SHP77 treated with DMSO at 0.1 percent for 48 hours (cell line): ENCODE results near the gene FSD1.
"Not testable (repeated sequence)": the region's sequence is repeated elsewhere in the genome, so short reads cannot be mapped to it uniquely, and the experiment has no call there.

Experiments
- DNase-seq: peaks from one replicate; lab custom pipeline; 2025; lab: John Stamatoyannopoulos, UW

Gene FSD1

DNA sequence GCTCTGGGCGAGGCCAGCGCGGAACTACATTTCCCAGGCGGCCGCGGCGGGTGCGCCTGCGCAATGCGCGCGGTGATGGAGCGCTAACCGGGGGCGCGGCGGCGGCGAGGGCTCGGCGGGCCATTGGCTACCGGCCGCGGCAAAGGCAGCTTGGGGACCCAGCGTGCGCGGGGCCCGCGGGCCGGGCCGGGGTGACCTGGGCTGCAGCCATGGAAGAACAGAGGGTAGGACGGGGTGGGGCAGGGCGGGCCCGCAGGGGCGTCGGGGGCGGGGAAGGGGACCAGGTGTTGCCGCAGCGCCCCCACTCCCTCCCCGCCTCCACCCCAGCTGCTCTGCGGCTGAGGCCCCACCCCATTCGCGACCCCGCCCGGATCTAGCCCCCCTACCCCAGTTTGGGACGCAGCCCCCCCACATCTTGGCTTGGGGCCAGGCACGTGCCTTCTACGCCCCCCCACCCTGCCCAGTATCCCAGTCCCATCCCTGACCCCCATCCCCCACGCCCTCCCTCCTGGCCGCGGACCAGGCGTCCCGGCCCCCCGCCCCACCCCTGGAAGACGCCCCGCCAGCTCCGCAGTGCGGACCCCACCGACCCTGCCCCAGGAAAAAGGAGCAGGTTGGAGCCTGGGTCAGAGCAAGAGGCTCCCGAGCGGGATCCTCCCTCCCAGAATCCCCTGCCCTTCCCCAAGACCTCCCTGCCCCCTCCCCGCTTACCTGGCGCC is at the start of gene FSD1:
TSS of gene FSD1 (plus strand) at position 61 of the 719 bp plus-strand sequence. CDS start at position 210, 149 bp downstream.
- DNase-seq = peak; percentile 56

GRCh38 chr19:4256563-4256962 is 47.8 kb upstream of the FSD1 start:
- no peak for DNase-seq

DNA sequence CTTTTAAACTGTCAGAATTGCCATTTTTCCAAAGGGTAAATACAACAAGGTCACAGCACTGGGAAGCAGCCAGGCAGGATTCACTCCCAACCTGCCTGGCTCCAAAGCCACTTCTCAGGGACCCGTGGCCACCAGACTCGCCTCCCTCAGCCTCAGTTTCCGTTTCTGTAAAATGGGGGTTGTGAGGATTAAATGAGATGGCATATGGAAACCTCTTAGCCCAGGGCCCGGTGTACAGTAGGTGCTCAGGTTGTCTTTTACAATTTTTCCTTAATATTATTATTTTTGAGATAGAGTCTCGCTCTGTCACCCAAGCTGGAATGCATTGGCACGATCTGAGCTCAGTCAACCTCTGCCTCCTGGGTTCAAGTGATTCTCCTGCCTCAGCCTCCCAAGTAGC is 47.4 kb upstream of the FSD1 start:
- no peak for DNase-seq

DNA sequence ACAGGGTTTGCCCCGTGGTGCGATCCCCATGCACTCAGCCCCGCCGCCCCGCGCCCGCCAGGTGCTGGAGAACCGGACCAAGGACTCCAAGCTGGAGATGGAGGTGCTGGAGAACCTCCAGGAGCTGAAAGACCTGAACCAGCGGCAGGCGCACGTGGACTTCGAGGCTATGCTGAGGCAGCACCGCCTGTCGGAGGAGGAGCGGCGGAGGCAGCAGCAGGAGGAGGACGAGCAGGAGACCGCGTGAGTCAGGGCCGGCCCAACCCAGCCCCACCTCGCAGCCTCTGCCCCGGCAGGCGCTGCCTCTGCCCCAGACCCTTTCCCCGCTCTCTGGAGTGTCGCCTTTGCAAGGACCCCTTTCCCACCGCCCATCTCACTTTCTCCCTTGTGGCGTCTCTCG is 46.2 kb upstream of the FSD1 start:
- DNase-seq = no peak

GRCh38 chr19:4260613-4261191 is 43.7 kb upstream of the FSD1 start:
- no peak for DNase-seq

GRCh38 chr19:4264812-4265211 is 39.6 kb upstream of the FSD1 start:
- no peak for DNase-seq

GRCh38 chr19:4266253-4267000 is 38.0 kb upstream of the FSD1 start:
- DNase-seq = no peak

GRCh38 chr19:4267101-4267900 is 37.1 kb upstream of the FSD1 start:
- peak; percentile 11 for DNase-seq

- DNase-seq = no peak
Observed at GRCh38 chr19:4267901-4268815, 36.2 kb upstream of the FSD1 start.

GRCh38 chr19:4268816-4269430 is 35.5 kb upstream of the FSD1 start:
- no peak for DNase-seq

GRCh38 chr19:4272894-4273293 is 31.5 kb upstream of the FSD1 start:
- DNase-seq = no peak

- not testable (repeated sequence) for DNase-seq
Observed at GRCh38 chr19:4274321-4274686, 30.1 kb upstream of the FSD1 start.

- DNase-seq = no peak
Observed at GRCh38 chr19:4277191-4277696, 27.2 kb upstream of the FSD1 start.

DNA sequence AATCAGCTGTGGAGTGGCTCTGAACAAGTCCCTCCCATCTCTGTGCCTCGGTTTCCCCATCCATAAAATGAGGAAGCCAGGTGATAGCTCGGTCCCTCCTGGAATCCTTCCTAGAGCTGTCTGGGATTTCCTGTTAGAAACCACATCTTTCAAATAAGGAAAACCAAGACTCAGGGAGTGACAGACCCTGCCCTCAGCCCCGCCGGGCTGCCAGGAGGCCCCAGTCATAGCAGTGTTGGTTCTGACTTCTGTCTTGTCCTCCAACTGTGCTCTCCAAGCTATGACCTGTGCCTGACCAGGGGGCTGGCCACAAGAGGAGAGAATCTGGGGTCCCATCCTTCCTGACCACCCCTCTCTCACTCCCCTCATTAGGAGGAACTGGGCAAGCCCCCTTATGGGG is 26.4 kb upstream of the FSD1 start:
- DNase-seq = no peak

GRCh38 chr19:4278419-4279266 is 25.8 kb upstream of the FSD1 start, which contains the start of gene SHD:
SHD (plus strand) TSS chr19:4279266; CDS start chr19:4280064, 798 bp downstream.
- no peak for DNase-seq

DNA sequence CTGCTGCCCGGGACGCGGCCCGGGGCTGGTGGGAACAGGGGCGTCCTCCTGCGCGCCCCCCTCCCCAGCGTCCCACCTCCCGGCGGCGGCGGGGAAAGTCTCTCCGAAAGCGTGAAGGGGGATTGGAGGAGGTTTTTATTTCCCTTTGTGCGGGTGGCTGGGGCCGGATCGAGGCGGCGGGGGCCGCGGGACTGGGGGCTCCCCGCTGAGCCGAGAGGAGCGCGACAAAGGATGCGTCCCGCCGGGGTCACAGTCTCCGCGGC is 25.2 kb upstream of the FSD1 start:
- no peak for DNase-seq

- no peak for DNase-seq
Observed at GRCh38 chr19:4279530-4280422, 24.6 kb upstream of the FSD1 start.

DNA sequence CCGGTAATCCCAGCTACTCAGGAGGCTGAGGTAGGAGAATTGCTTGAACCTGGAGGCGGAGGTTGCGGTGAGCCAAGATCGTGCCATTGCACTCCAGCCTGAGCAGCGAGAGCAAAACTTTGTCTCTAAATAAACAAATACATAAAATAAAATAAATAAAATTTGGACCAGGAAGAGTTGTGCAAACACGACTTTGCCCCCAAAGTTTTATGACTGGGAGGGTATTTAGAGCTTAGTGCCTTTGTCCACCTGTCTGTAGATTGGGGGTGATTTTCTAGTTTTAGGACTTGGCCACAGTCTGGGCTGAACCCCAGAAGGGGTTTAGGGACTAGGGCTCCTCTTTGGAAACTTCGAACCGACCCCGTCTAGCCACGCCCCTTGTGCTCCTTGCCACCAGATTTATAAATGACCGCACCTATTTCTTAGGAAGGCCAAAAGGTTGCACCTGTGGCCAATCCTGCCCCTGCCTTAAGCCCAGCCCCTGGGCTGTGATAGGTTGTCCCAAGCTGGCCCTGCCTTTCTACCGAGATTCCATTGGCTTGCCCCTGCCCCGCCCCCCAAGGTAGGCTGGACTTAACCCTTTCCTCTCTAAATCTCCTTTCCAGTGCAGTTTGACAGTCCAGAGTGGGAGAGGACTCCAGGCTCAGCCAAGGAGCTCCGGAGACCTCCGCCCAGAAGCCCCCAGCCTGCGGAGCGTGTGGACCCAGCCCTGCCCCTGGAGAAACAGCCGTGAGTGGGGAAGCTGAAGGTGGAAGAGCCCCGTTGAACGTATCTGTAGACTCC is 20.0 kb upstream of the FSD1 start:
- DNase-seq = peak; percentile 25
